ENCODE data around the gene TIAM2.

- TF ChIP-seq CTCF (IDR thresholded peaks at IDR 0.05; ENCODE audit: borderline replicate concordance, extremely low read depth, low read length, poor library complexity, severe bottlenecking) (no peak), EZH2 (IDR thresholded peaks at IDR 0.05; ENCODE audit: borderline replicate concordance, low read depth, low read length, severe bottlenecking) (no peak)
Measured at GRCh38 chr6:155107432-155108069, 112.4 kb downstream of the TIAM2 start.

Measured in DND-41 (cell line).